Embryonic facial prominence (tissue), 1 donor: Measurements from ENCODE around the gene CTNND2.

Experiments used
- DNase-seq: peaks from one replicate; pipeline ENCODE4 v3.0.0-alpha.2; 2016; ENCODE audit errors: extremely low spot score

CTNND2 gene

GRCh38 chr5:11177999-11178711 is 726.1 kb downstream of the CTNND2 start:
- DNase-seq, result no peak

- DNase-seq, result no peak
Observed at GRCh38 chr5:11174591-11174990, 729.7 kb downstream of the CTNND2 start.

- no peak for DNase-seq
Observed at GRCh38 chr5:11172484-11172883, 731.8 kb downstream of the CTNND2 start.

GRCh38 chr5:11171236-11171635 is 733.0 kb downstream of the CTNND2 start:
- DNase-seq, result no peak

GRCh38 chr5:11166923-11167322 is 737.3 kb downstream of the CTNND2 start:
- no peak for DNase-seq

GRCh38 chr5:11164531-11165294 is 739.5 kb downstream of the CTNND2 start:
- no peak for DNase-seq

- no peak for DNase-seq
Observed at GRCh38 chr5:11157132-11157531, 747.1 kb downstream of the CTNND2 start.

GRCh38 chr5:11153670-11154382 is 750.4 kb downstream of the CTNND2 start:
- DNase-seq, result no peak

GRCh38 chr5:11152368-11152767 is 751.9 kb downstream of the CTNND2 start:
- DNase-seq, result no peak

- no peak for DNase-seq
Observed at GRCh38 chr5:11150976-11151375, 753.3 kb downstream of the CTNND2 start.

GRCh38 chr5:11148810-11149539 is 755.3 kb downstream of the CTNND2 start:
- DNase-seq, result no peak

- no peak for DNase-seq
Observed at GRCh38 chr5:11146171-11146570, 758.1 kb downstream of the CTNND2 start.

- DNase-seq, result no peak
Observed at GRCh38 chr5:11143456-11144267, 760.6 kb downstream of the CTNND2 start.

GRCh38 chr5:11139217-11139865 is 764.9 kb downstream of the CTNND2 start:
- no peak for DNase-seq

- no peak for DNase-seq
Observed at GRCh38 chr5:11130131-11130530, 774.1 kb downstream of the CTNND2 start.

- no peak for DNase-seq
Observed at GRCh38 chr5:11128021-11128420, 776.2 kb downstream of the CTNND2 start.

- no peak for DNase-seq
Observed at GRCh38 chr5:11126844-11127243, 777.4 kb downstream of the CTNND2 start.

- DNase-seq, result no peak
Observed at GRCh38 chr5:11121885-11122284, 782.4 kb downstream of the CTNND2 start.

- no peak for DNase-seq
Observed at GRCh38 chr5:11110128-11110527, 794.1 kb downstream of the CTNND2 start.

- no peak for DNase-seq
Observed at GRCh38 chr5:11105696-11106095, 798.5 kb downstream of the CTNND2 start.
